HG02759 (cell line): Measurements from ENCODE around the gene CEBPG.

Source experiments
- ATAC-seq: cut with Tn5 transposase; IDR thresholded peaks from one replicate; pipeline ENCODE4 v1.9.1; 2021; ENCODE audit warnings: mild to moderate bottlenecking, moderate library complexity; ENCODE audit not compliant: unreplicated experiment

The CEBPG gene

GRCh38 chr19:33381101-33381500 is 7.6 kb downstream of the CEBPG start:
- no peak for ATAC-seq

GRCh38 chr19:33382006-33382405 is 8.5 kb downstream of the CEBPG start:
- no peak for ATAC-seq

GRCh38 chr19:33382982-33383381 is 9.5 kb downstream of the CEBPG start:
- no peak for ATAC-seq

- no peak for ATAC-seq
These were observed 10.3 kb downstream of the CEBPG start for GRCh38 chr19:33383720-33384292.

- ATAC-seq = no peak
These were observed 11.5 kb downstream of the CEBPG start for GRCh38 chr19:33384983-33385382.

GRCh38 chr19:33385956-33386355 is 12.4 kb downstream of the CEBPG start:
- no peak for ATAC-seq

- ATAC-seq = no peak
These were observed 12.9 kb downstream of the CEBPG start for GRCh38 chr19:33386361-33386858.

- no peak for ATAC-seq
These were observed 14.1 kb downstream of the CEBPG start for GRCh38 chr19:33387351-33388230.

- no peak for ATAC-seq
These were observed 14.8 kb downstream of the CEBPG start for GRCh38 chr19:33388231-33388724.

- no peak for ATAC-seq
These were observed 15.4 kb downstream of the CEBPG start for GRCh38 chr19:33388725-33389420.

GRCh38 chr19:33389421-33390100 is 16.1 kb downstream of the CEBPG start:
- ATAC-seq = no peak

- no peak for ATAC-seq
These were observed 16.8 kb downstream of the CEBPG start for GRCh38 chr19:33390101-33390907.

GRCh38 chr19:33390908-33391630 is 17.6 kb downstream of the CEBPG start:
- ATAC-seq = no peak

GRCh38 chr19:33391631-33392249 is 18.2 kb downstream of the CEBPG start:
- ATAC-seq = no peak

GRCh38 chr19:33392341-33393285 is 19.1 kb downstream of the CEBPG start:
- no peak for ATAC-seq

GRCh38 chr19:33393286-33394005 is 19.9 kb downstream of the CEBPG start:
- no peak for ATAC-seq

GRCh38 chr19:33394006-33394722 is 20.7 kb downstream of the CEBPG start:
- no peak for ATAC-seq
